Measurements from ENCODE around the gene PREX1. TPM values are rescaled to one million over a fixed set of nuclear protein-coding genes. Genes with fewer than 3 reads are reported as not detected.
A peak's percentile ranks its signal among the peaks of the same experiment; 100 is the strongest.

The PREX1 gene
- total and polyA plus RNA-seq, 8 donors = 5.2 to 25.2 (median 16.6) TPM

DNA sequence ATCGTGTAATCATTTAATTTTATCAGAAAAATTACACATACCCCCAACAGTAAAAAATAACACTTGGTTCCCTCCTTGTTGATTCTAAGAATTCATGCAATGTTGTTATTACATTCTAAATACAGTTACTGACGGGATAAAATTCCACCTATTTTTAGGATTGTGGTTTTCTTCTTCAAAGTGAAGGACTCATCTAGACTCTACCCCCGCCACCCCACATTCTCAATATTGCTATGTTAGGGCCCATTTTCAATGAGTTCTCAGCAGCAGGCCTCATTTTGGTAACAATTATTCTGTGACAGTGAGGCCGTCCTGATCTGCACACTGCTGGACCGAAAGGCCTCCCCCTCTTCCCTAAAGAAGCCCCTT is 43.5 kb downstream of the PREX1 start:
- TF ChIP-seq EP300 (IDR thresholded peaks at IDR 0.05) (no peak), POLR2AphosphoS5 (IDR thresholded peaks at IDR 0.05) (no peak), POLR2A (IDR thresholded peaks at IDR 0.05) (no peak)
- TF ChIP-seq, protein P1, sequence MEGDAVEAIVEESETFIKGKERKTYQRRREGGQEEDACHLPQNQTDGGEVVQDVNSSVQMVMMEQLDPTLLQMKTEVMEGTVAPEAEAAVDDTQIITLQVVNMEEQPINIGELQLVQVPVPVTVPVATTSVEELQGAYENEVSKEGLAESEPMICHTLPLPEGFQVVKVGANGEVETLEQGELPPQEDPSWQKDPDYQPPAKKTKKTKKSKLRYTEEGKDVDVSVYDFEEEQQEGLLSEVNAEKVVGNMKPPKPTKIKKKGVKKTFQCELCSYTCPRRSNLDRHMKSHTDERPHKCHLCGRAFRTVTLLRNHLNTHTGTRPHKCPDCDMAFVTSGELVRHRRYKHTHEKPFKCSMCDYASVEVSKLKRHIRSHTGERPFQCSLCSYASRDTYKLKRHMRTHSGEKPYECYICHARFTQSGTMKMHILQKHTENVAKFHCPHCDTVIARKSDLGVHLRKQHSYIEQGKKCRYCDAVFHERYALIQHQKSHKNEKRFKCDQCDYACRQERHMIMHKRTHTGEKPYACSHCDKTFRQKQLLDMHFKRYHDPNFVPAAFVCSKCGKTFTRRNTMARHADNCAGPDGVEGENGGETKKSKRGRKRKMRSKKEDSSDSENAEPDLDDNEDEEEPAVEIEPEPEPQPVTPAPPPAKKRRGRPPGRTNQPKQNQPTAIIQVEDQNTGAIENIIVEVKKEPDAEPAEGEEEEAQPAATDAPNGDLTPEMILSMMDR (IDR thresholded peaks at IDR 0.05) = no peak
- no peaks in the 10 kb centered on the region for H3K36me3 ChIP-seq
- 79 to 83% (median 82%) methylated on average over 5 of the region's 5 CpGs for WGBS, 5 donors
- no peak overlapping the region for H3K27ac ChIP-seq
- H3K4me1 ChIP-seq = peaks cover 0 to 76% (median 5%) of the 10 kb centered on the region in 4 donors
- intact Hi-C loops (cut with DNase I; ENCODE audit: low total_unique reads) = no loop called here
- no peak overlapping the region for H3K4me3 ChIP-seq
- H3K9me3 ChIP-seq = no peaks in the 10 kb centered on the region
- H3K27me3 ChIP-seq = peaks cover 0 to 4% (median 0%) of the 10 kb centered on the region in 3 donors
- DNase-seq = no peak

DNA sequence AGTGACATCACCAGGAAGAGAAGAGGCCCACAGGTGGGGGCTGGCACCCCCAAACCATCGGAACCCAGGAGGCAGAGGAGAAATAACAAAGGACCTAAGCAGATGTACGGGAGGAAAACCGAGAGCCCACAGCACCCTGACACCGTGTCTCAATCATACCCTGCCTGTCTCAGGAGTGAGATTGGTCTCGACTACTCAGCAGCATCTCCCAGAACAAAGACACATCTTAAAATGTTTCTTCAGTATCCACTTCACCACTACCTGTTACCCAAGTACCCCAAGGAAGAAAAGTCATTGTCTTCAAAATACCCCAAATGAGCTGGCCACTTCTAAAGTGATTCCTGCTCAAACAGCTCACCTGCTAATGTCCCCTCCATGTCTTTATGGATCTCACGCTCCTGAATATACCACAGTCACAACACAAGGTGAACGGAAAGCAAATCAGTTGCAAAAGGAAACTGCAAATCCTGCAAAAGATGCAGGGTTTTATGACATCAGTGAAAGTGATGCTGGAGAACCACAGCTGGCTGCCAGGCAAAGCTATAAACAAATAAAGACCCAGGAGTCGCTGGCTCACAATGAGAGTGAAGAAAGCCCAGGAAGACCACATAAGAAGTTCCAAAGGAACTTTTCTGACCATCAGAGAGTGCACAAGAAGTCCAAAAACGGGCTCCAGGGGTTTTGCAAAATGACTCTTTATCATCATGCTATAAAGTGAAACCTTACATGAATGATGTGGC is 44.1 kb downstream of the PREX1 start:
- DNase-seq = peak in 1 of 2 donors; percentile 50
- WGBS, 5 donors = 71 to 79% (median 74%) methylated on average over 9 of the region's 9 CpGs

DNA sequence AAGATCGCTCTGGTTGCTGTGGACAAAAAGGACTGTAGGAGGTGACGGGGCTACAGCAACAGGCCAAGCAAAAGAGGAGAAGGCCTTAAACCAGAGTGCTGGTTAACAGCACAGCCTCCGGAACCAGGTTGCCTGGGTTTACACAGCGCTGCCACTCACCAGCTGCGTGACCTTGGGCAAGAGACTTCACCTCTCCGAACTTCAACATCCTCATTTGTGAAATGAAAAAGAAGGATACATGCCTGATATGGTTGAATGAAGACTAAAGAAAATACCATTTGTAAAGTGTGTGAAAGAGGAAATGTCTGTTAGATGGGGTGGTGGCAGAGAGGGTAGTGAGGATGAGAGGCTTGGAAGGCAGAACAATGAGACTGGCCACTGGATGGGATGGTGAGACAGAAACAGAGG is 44.9 kb downstream of the PREX1 start:
- Histone ChIP-seq H3K4me1 (peaks cover 0 to 64% (median 5%) of the 10 kb centered on the region in 4 donors), H3K27ac (no peak overlapping the region), H3K4me3 (no peak overlapping the region), H3K9me3 (no peaks in the 10 kb centered on the region), H3K36me3 (no peaks in the 10 kb centered on the region), H3K27me3 (peaks cover 0 to 4% (median 0%) of the 10 kb centered on the region in 3 donors)
- DNase-seq = no peak
- WGBS, 5 donors = 84 to 93% (median 90%) methylated on average over 6 of the region's 6 CpGs
- intact Hi-C loops (cut with DNase I; ENCODE audit: low total_unique reads) = no loop called here
- TF ChIP-seq, protein P1 (IDR thresholded peaks at IDR 0.05) = no peak
- TF ChIP-seq POLR2A (IDR thresholded peaks at IDR 0.05) (no peak), EP300 (IDR thresholded peaks at IDR 0.05) (no peak), POLR2AphosphoS5 (IDR thresholded peaks at IDR 0.05) (no peak)

More for the DNA sequence above, 44.1 kb downstream of the PREX1 start:
- Histone ChIP-seq H3K9me3 (no peaks in the 10 kb centered on the region), H3K27ac (no peak overlapping the region), H3K27me3 (peaks cover 0 to 4% (median 0%) of the 10 kb centered on the region in 3 donors), H3K36me3 (no peaks in the 10 kb centered on the region), H3K4me3 (no peak overlapping the region), H3K4me1 (peaks cover 0 to 71% (median 5%) of the 10 kb centered on the region in 4 donors)
- no peak for TF ChIP-seq POLR2A (IDR thresholded peaks at IDR 0.05)
- TF ChIP-seq, protein P1 (IDR thresholded peaks at IDR 0.05) = no peak
- TF ChIP-seq EP300 (IDR thresholded peaks at IDR 0.05) = no peak
- TF ChIP-seq POLR2AphosphoS5 (IDR thresholded peaks at IDR 0.05) = no peak
- intact Hi-C loops (cut with DNase I; ENCODE audit: low total_unique reads) = no loop called here

DNA sequence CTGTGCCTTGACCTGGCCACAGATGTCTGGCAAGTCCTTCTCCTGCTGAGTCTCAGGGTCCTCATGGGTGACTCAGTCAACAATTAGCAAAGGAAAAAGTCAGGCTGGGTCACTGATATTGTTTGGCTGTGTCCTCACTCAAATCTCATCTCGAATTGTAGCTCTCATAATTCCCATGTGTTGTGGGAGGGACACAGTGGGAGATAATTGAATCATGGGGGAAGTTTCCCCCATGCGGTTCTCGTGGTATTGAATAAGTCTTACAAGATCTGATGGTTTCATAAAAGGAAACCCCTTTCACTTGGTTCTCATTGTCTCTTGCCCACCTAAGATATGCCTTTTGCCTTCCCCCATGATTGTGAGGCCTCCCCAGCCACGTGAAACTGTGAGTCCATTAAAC is 45.7 kb downstream of the PREX1 start:
- TF ChIP-seq, protein P1 (IDR thresholded peaks at IDR 0.05) = no peak
- TF ChIP-seq POLR2A (IDR thresholded peaks at IDR 0.05) (no peak), POLR2AphosphoS5 (IDR thresholded peaks at IDR 0.05) (no peak), EP300 (IDR thresholded peaks at IDR 0.05) (no peak)
- no peak overlapping the region for H3K27ac ChIP-seq
- intact Hi-C loops (cut with DNase I; ENCODE audit: low total_unique reads) = no loop called here
- DNase-seq = no peak
- H3K4me3 ChIP-seq = no peak overlapping the region
- WGBS, 5 donors = 62 to 78% (median 71%) methylated on average over 4 of the region's 4 CpGs
- H3K9me3 ChIP-seq = no peaks in the 10 kb centered on the region
- H3K4me1 ChIP-seq = peaks cover 0 to 57% (median 5%) of the 10 kb centered on the region in 4 donors
- H3K36me3 ChIP-seq = no peaks in the 10 kb centered on the region
- peaks cover 0 to 4% (median 0%) of the 10 kb centered on the region in 3 donors for H3K27me3 ChIP-seq
